ENCODE results near the gene TNFRSF8. TPM values are rescaled to one million over a fixed set of nuclear protein-coding genes. Genes with fewer than 3 reads are reported as not detected.

TNFRSF8 gene
- total RNA-seq, 1 experiment from 2014 or later: 20.8 TPM

- TF ChIP-seq GTF2I (CRISPR knock-in tag; conservative IDR thresholded peaks at IDR 0.05): no peak
Measured at GRCh38 chr1:12141163-12141850, 78.2 kb downstream of the TNFRSF8 start (continued).

- no peak overlapping the region for H3K4me3 Mint-ChIP-seq
Measured at GRCh38 chr1:12142141-12142823, 79.2 kb downstream of the TNFRSF8 start.

More at GRCh38 chr1:12142141-12142823, 79.2 kb downstream of the TNFRSF8 start:
- no peak overlapping the region for H3K27ac Mint-ChIP-seq
- peak; percentile 25 for ATAC-seq
- CTCF ChIA-PET: interaction anchor here (1.0 kb wide), 1 partner anchor 54 kb away, joined by 3 read pairs; no protein-coding TSS in a partner anchor
- peak; percentile 31 for DNase-seq (ENCODE audit: low spot score)
- H3K9me3 Mint-ChIP-seq: no peaks in the 10 kb centered on the region
- peaks cover 9% of the 10 kb centered on the region; the same call in 1 of the 2 replicates for H3K36me3 Mint-ChIP-seq
- H3K4me1 Mint-ChIP-seq: peaks cover 8% of the 10 kb centered on the region
- no peaks in the 10 kb centered on the region for H3K27me3 Mint-ChIP-seq (ENCODE audit: low read depth)
- POLR2A ChIA-PET: no interaction called here
- no peak for TF ChIP-seq ZNF671 (CRISPR knock-in tag; IDR thresholded peaks at IDR 0.05)
- TF ChIP-seq PREB (CRISPR knock-in tag; IDR thresholded peaks at IDR 0.05; ENCODE audit: borderline replicate concordance): no peak
- TF ChIP-seq ZBTB43 (CRISPR knock-in tag; IDR thresholded peaks at IDR 0.05): no peak
- no peak for TF ChIP-seq ZNF423 (CRISPR knock-in tag; IDR thresholded peaks at IDR 0.05)
- TF ChIP-seq EMX1 (CRISPR knock-in tag; IDR thresholded peaks at IDR 0.05): no peak
- TF ChIP-seq KAT7 (CRISPR knock-in tag; IDR thresholded peaks at IDR 0.05; ENCODE audit: borderline replicate concordance): no peak
- no peak for TF ChIP-seq ZNF232 (CRISPR knock-in tag; IDR thresholded peaks at IDR 0.05)
- TF ChIP-seq E2F5 (CRISPR knock-in tag; IDR thresholded peaks at IDR 0.05): no peak
- TF ChIP-seq FOXJ3 (CRISPR knock-in tag; IDR thresholded peaks at IDR 0.05; ENCODE audit: borderline replicate concordance): no peak
- TF ChIP-seq ATF3 (CRISPR knock-in tag; conservative IDR thresholded peaks at IDR 0.05): no peak
- TF ChIP-seq MXD4 (CRISPR knock-in tag; IDR thresholded peaks at IDR 0.05; ENCODE audit: borderline replicate concordance): no peak
- no peak for TF ChIP-seq ESRRA (CRISPR knock-in tag; IDR thresholded peaks at IDR 0.05; ENCODE audit: borderline replicate concordance)
- no peak for TF ChIP-seq TEAD1 (CRISPR knock-in tag; IDR thresholded peaks at IDR 0.05)
- TF ChIP-seq USF2 (CRISPR knock-in tag; IDR thresholded peaks at IDR 0.05): no peak
- TF ChIP-seq ARID4B (CRISPR knock-in tag; IDR thresholded peaks at IDR 0.05; ENCODE audit: borderline replicate concordance): no peak
- TF ChIP-seq IRF1 (CRISPR knock-in tag; IDR thresholded peaks at IDR 0.05): no peak
- no peak for TF ChIP-seq ZMAT4 (CRISPR knock-in tag; IDR thresholded peaks at IDR 0.05)
- TF ChIP-seq ATF6 (CRISPR knock-in tag; IDR thresholded peaks at IDR 0.05): no peak
- no peak for TF ChIP-seq ELF4 (CRISPR knock-in tag; IDR thresholded peaks at IDR 0.05; ENCODE audit: low read depth)
